SU-DHL-6 (cell line): ENCODE results near the gene AJAP1.

Experiments
- H2AFZ ChIP-seq: fragments of 200-600 bp; sonication (generic); 2 replicates; pipeline ENCODE4 v1.6.1; 2014; ENCODE audit warnings: low read depth, mild to moderate bottlenecking, moderate library complexity, mixed read lengths, antibody characterized with exemption, low read length; ENCODE audit not compliant: severe bottlenecking
- H3F3A ChIP-seq: fragments of 200-600 bp; shearing (Covaris generic); 2 replicates; pipeline ENCODE4 v1.6.0; 2016; ENCODE audit warnings: antibody characterized with exemption, mild to moderate bottlenecking; ENCODE audit not compliant: insufficient read depth
- H3K27ac ChIP-seq: fragments of 200-600 bp; sonication (generic); 2 replicates; pipeline ENCODE4 v1.5.1; 2016; ENCODE audit warnings: low read depth, mild to moderate bottlenecking, low read length, moderate library complexity, mixed read lengths
- H3K27me3 ChIP-seq: fragments of 200-600 bp; sonication (generic), shearing (Covaris generic); 2 replicates; pipeline ENCODE4 v1.6.0; 2014; ENCODE audit warnings: mild to moderate bottlenecking, low read length
- H3K36me3 ChIP-seq: fragments of 200-600 bp; sonication (generic); 2 replicates; pipeline ENCODE4 v1.6.1; 2014; ENCODE audit warnings: mild to moderate bottlenecking, low read length, mixed read lengths
- H3K4me2 ChIP-seq: fragments of 300-600, 200-600 bp; shearing (Covaris generic), sonication (generic); 2 replicates; pipeline ENCODE4 v1.6.0; 2014; ENCODE audit warnings: low read length, low read depth, mild to moderate bottlenecking; ENCODE audit not compliant: poor library complexity, severe bottlenecking
- H3K4me3 ChIP-seq: fragments of 200-600 bp; sonication (generic); 2 replicates; pipeline ENCODE4 v1.5.1; 2014; ENCODE audit warnings: antibody characterized with exemption, low read length, mild to moderate bottlenecking, mixed read lengths; ENCODE audit not compliant: insufficient read depth, poor library complexity, severe bottlenecking
- H3K79me2 ChIP-seq: fragments of 200-600 bp; sonication (generic); 2 replicates; pipeline ENCODE4 v1.6.1; 2014; ENCODE audit warnings: mild to moderate bottlenecking, low read length, moderate library complexity; ENCODE audit not compliant: insufficient read depth
- H3K9ac ChIP-seq: fragments of 200-600 bp; sonication (generic); 2 replicates; pipeline ENCODE4 v1.7.0; 2014; ENCODE audit warnings: mild to moderate bottlenecking, low read length
- H3K9me2 ChIP-seq: fragments of 200-600 bp; sonication (generic); replicated peaks from 2 replicates; pipeline ENCODE4 v1.6.1; 2014; ENCODE audit warnings: low read length; ENCODE audit not compliant: insufficient read depth
- H3K9me3 ChIP-seq: fragments of 200-600 bp; sonication (generic); 2 replicates; pipeline ENCODE4 v1.6.1; 2014; ENCODE audit warnings: low read length, mixed read lengths; ENCODE audit not compliant: insufficient read depth
- H4K20me1 ChIP-seq: fragments of 200-600 bp; sonication (generic); 2 replicates; pipeline ENCODE4 v1.6.1; 2014; ENCODE audit warnings: low read depth, mild to moderate bottlenecking, antibody characterized with exemption, low read length, moderate library complexity, mixed read lengths
- CTCF ChIP-seq: fragments of 200-600 bp; sonication (generic); IDR thresholded peaks from one replicate; pipeline ENCODE4 v1.5.1; 2017; ENCODE audit warnings: antibody characterized with exemption, mild to moderate bottlenecking, low read length, moderate library complexity; ENCODE audit not compliant: insufficient read depth, poor library complexity, severe bottlenecking
- EZH2phosphoT487 ChIP-seq: fragments of 200-600 bp; sonication (generic), shearing (Covaris generic); conservative IDR thresholded peaks from 2 replicates; pipeline ENCODE4 v1.6.1; 2018; ENCODE audit warnings: mild to moderate bottlenecking, antibody characterized with exemption, low read length, moderate library complexity, mixed read lengths

The AJAP1 gene

DNA sequence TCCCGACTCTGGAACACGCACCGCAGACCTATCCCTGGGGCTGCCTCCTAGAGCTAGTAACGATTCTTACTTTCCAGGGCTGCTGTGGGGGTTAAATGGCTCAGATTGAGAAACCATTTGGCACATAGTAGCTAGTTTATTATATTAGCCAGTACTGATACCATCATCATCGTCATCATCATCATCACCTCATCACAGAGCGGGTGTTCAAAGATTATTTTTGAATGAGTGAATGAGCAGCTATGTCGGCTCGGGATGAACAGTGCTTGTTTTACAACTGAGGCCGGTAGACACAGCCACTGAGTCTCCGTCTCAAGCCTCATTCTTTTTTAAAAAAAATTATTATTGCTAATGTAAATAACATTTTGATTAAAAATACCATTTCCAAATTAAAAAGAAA lies 13.5 kb upstream of the AJAP1 start:
- Histone ChIP-seq H3K27ac (no peak overlapping the region), H2AFZ (no peak overlapping the region), H3K9me3 (no peaks in the 10 kb centered on the region), H4K20me1 (no peaks in the 10 kb centered on the region), H3K27me3 (no peaks in the 10 kb centered on the region), H3K4me3 (no peak overlapping the region), H3K9ac (no peak overlapping the region), H3K79me2 (no peaks in the 10 kb centered on the region), H3K36me3 (no peaks in the 10 kb centered on the region), H3K9me2 (no peaks in the 10 kb centered on the region), H3F3A (no peaks in the 10 kb centered on the region), H3K4me2 (no peak overlapping the region)
- TF ChIP-seq CTCF (no peak), EZH2phosphoT487 (no peak)

GRCh38 chr1:4647391-4647790 lies 7.0 kb upstream of the AJAP1 start:
- Histone ChIP-seq H3K4me3 (no peak overlapping the region), H3K4me2 (no peak overlapping the region), H3F3A (no peaks in the 10 kb centered on the region), H3K27ac (no peak overlapping the region), H3K36me3 (no peaks in the 10 kb centered on the region), H4K20me1 (no peaks in the 10 kb centered on the region), H2AFZ (no peak overlapping the region), H3K9me2 (no peaks in the 10 kb centered on the region), H3K27me3 (no peaks in the 10 kb centered on the region), H3K9me3 (no peaks in the 10 kb centered on the region), H3K9ac (no peak overlapping the region), H3K79me2 (no peaks in the 10 kb centered on the region)
- TF ChIP-seq CTCF: no peak
- TF ChIP-seq EZH2phosphoT487: no peak

DNA sequence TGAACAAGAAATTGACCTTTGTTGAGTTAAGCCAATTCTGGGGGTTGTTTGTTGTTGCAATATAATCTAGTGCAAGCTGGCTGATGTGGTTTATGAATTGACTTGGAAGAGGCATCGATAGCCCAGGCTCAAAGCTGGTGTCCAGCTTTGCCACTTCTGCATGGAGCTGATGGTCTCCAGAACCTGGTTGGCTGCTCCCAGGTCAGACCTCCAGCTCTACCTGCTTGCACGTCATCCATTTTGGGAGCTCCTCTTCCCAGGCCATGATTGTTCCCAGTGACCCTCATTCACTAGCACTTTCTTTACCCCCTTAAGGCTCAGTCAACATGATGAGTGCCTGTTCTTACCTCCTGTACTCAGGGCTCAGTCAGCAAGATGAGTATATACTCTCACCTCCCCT lies 5.8 kb upstream of the AJAP1 start:
- H2AFZ ChIP-seq: no peak overlapping the region
- H3K9me2 ChIP-seq: no peaks in the 10 kb centered on the region
- no peak overlapping the region for H3K4me2 ChIP-seq
- no peak overlapping the region for H3K9ac ChIP-seq
- no peaks in the 10 kb centered on the region for H3K36me3 ChIP-seq
- no peak for TF ChIP-seq CTCF
- TF ChIP-seq EZH2phosphoT487: no peak
- no peaks in the 10 kb centered on the region for H3K27me3 ChIP-seq
- H4K20me1 ChIP-seq: no peaks in the 10 kb centered on the region
- H3K79me2 ChIP-seq: no peaks in the 10 kb centered on the region
- H3F3A ChIP-seq: no peaks in the 10 kb centered on the region
- H3K4me3 ChIP-seq: no peak overlapping the region
- no peak overlapping the region for H3K27ac ChIP-seq
- no peaks in the 10 kb centered on the region for H3K9me3 ChIP-seq

DNA sequence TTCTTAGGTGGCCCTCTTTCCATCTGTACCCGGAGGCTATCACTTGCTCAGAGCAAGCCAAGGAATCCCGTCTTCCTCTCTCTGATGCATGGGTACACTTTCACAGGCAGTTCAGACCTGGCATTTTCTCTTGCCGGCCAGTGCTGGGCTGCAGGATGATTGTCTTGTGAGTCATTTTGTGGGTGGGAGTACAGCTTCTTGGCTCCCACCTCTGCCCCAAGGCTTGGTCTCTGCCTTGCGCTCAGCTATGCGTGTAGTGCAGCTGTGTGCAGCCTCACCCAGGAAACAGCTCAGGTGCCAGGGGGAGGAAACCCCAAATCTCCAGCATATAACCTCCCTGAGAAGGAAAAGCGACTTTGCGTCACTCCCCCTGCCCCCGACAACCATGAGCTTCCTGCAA lies 3.9 kb upstream of the AJAP1 start:
- no peak for TF ChIP-seq EZH2phosphoT487
- no peak for TF ChIP-seq CTCF
- H3K79me2 ChIP-seq: no peaks in the 10 kb centered on the region
- H3K4me2 ChIP-seq: no peak overlapping the region
- no peak overlapping the region for H3K4me3 ChIP-seq
- H4K20me1 ChIP-seq: no peaks in the 10 kb centered on the region
- H3K9ac ChIP-seq: no peak overlapping the region
- no peaks in the 10 kb centered on the region for H3K9me2 ChIP-seq
- H2AFZ ChIP-seq: no peak overlapping the region
- H3F3A ChIP-seq: no peaks in the 10 kb centered on the region
- H3K36me3 ChIP-seq: no peaks in the 10 kb centered on the region
- no peak overlapping the region for H3K27ac ChIP-seq
- no peaks in the 10 kb centered on the region for H3K9me3 ChIP-seq
- H3K27me3 ChIP-seq: no peaks in the 10 kb centered on the region
